DND-41 (cell line): ENCODE measurements around the gene FCGBP.

Source experiments
- EZH2 ChIP-seq: IDR thresholded peaks from 3 replicates; pipeline ENCODE4 v1.6.1; 2012; ENCODE audit warnings: borderline replicate concordance, low read depth, mild to moderate bottlenecking, moderate library complexity, low read length, inconsistent platforms; ENCODE audit not compliant: severe bottlenecking
- TF ChIP-seq, protein P1 (sequence below): IDR thresholded peaks from 2 replicates; pipeline ENCODE4 v1.5.1; 2012; ENCODE audit warnings: borderline replicate concordance, low read length, moderate library complexity, mild to moderate bottlenecking; ENCODE audit not compliant: poor library complexity, severe bottlenecking; ENCODE audit errors: extremely low read depth

DNA sequence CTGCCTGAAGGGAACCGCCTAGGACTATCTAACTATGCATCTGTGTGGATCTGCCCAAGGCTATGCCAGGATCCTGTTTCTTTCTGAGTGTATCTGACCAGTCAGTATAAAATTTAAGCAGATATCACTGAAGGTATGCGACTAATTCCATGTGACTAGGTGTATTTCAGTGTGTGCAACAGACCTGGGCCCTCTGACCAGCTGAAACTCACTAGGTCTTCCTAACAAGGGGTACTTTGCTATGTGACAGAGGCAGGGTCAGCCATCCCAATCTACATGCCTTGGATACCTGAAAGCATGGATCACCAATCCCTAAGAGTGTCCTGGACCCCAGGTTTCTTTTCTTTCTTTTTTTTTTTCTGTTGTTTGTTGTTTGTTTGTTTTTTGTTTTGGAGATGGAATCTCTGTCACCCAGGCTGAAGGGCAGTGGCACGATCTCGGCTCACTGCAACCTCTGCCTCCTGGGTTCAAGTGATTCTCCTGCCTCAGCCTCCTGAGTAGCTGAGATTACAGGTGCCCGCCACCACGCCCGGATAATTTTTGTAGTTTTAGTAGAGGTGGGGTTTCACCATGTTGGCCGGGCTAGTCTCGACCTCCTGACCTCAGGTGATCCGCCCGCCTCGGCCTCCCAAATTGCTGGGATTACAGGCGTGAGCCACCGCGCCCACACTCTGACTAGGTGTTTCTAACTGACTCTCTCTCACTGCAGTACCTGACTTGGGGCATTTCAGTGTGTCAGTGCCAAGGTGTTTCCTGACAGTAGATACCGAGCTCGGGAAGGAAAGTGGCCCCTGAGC is 43.5 kb downstream of the FCGBP start:
- TF ChIP-seq, protein P1, sequence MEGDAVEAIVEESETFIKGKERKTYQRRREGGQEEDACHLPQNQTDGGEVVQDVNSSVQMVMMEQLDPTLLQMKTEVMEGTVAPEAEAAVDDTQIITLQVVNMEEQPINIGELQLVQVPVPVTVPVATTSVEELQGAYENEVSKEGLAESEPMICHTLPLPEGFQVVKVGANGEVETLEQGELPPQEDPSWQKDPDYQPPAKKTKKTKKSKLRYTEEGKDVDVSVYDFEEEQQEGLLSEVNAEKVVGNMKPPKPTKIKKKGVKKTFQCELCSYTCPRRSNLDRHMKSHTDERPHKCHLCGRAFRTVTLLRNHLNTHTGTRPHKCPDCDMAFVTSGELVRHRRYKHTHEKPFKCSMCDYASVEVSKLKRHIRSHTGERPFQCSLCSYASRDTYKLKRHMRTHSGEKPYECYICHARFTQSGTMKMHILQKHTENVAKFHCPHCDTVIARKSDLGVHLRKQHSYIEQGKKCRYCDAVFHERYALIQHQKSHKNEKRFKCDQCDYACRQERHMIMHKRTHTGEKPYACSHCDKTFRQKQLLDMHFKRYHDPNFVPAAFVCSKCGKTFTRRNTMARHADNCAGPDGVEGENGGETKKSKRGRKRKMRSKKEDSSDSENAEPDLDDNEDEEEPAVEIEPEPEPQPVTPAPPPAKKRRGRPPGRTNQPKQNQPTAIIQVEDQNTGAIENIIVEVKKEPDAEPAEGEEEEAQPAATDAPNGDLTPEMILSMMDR = no peak
- no peak for TF ChIP-seq EZH2
